Choroid plexus epithelial cell (primary cell): Measurements from ENCODE around the gene RAVER2.
"Not testable (repeated sequence)": the region's sequence is repeated elsewhere in the genome, so short reads cannot be mapped to it uniquely, and the experiment has no call there.

Source experiments
- DNase-seq: peaks from one replicate; pipeline ENCODE4 v3.0.0-alpha.2; 2010; ENCODE audit warnings: low read depth
- H3K4me3 ChIP-seq: 2 replicates; pipeline ENCODE4 v1.5.1; 2011; ENCODE audit warnings: low read depth, mild to moderate bottlenecking, control low read depth, low read length, moderate library complexity
- CTCF ChIP-seq: conservative IDR thresholded peaks from 2 replicates; pipeline ENCODE4 v1.5.1; 2011; ENCODE audit warnings: low read depth, mild to moderate bottlenecking, control low read depth, inconsistent platforms, low read length, moderate library complexity

Gene RAVER2

GRCh38 chr1:64733581-64734286 lies 11.1 kb upstream of the RAVER2 start:
- peak; percentile 53 for DNase-seq

GRCh38 chr1:64734287-64734652 lies 10.6 kb upstream of the RAVER2 start:
- no peak for DNase-seq
- no peak overlapping the region for H3K4me3 ChIP-seq
- TF ChIP-seq CTCF: no peak

More at GRCh38 chr1:64733581-64734286, 11.1 kb upstream of the RAVER2 start:
- no peak overlapping the region for H3K4me3 ChIP-seq
- TF ChIP-seq CTCF: no peak

GRCh38 chr1:64740687-64741086 lies 4.2 kb upstream of the RAVER2 start:
- not testable (repeated sequence) for DNase-seq

GRCh38 chr1:64743954-64744491 lies 852 bp upstream of the RAVER2 start:
- no peak for TF ChIP-seq CTCF
- no peak for DNase-seq
- peak overlapping the region; percentile 69 for H3K4me3 ChIP-seq

More at GRCh38 chr1:64740687-64741086, 4.2 kb upstream of the RAVER2 start:
- H3K4me3 ChIP-seq: not testable (repeated sequence)

GRCh38 chr1:64745181-64745985 lies 508 bp downstream of the RAVER2 start:
- no peak for DNase-seq
- H3K4me3 ChIP-seq: peak overlapping the region; percentile 69
- no peak for TF ChIP-seq CTCF

- peak overlapping the region; percentile 69 for H3K4me3 ChIP-seq
- DNase-seq: peak; percentile 67
- TF ChIP-seq CTCF: no peak
Measured at GRCh38 chr1:64745986-64746940, 1.4 kb downstream of the RAVER2 start.
